ENCODE measurements around the gene SLC2A5. TPM values are rescaled to one million over a fixed set of nuclear protein-coding genes. Genes with fewer than 3 reads are reported as not detected.
"Not testable (repeated sequence)": the region's sequence is repeated elsewhere in the genome, so short reads cannot be mapped to it uniquely, and the experiment has no call there.

SLC2A5 gene
- total and polyA plus RNA-seq, 8 donors: 0.19 to 6.4 (median 2.7) TPM; not detected in 3

DNA sequence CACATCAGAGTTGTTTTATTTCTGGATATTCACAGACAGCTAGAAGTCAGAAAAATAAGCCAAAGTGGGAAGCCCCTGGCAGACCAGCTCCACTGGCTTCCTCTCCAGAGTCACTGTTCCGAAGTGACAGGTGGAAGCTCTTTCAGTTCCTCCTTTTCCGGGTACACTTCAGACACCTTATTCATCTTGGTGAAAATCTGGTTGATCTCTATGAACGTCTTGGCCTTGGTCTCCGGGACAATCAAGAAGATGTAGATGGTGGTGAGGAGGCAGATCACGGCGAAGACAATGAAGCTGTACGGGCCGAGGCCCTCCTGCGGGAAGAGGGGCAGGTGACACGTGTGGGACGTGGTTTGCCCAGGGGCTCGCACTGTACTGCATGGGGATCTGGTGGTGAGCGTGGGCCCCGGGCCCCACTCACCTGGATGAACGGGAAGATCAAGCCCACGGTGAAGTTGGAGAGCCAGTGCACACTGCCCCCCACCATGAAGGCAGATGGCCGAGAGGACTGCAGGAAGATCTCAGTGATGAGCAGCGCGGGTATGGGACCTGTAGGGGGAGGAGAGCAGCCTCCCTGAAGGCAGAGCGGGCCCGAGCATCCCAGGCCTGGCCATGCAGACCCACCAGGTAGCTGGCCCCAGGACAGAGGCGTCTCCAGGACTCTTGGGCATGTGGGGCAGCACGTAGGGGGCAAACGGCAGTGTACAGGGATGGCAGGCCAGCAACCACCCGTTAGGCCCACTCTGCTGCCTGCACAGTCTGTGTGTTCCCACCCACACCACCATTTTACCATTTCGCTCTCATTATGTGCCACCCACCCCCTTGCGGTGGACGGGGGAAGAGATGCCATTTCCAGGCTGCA, 31.7 kb downstream of the SLC2A5 start:
- WGBS, 5 donors: 85 to 88% (median 86%) methylated on average over 22 to 28 of the region's 28 CpGs

DNA sequence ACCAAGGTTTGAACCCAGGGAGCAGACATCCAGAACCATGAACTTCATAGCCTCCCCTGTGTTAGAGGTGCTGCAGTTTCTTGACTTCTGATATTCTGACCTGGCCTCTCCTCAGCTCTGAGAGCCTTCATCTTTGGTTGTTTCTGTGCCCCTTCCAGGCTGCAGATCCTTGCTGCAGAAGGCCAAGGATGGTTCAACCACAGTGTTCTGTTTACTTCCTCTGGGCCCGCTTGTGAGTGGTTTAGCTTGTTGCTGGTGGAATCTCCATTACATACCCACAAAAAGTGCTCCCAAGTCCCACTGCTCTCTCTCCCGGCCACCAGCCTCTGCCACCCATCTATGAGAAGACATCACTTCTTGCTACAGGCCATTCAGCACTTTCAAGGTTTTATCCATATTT, 34.2 kb downstream of the SLC2A5 start:
- Histone ChIP-seq H3K4me3 (no peak overlapping the region), H3K27me3 (peaks cover 0 to 25% (median 0%) of the 10 kb centered on the region in 3 donors), H3K9me3 (peaks cover 10 to 34% (median 27%) of the 10 kb centered on the region in 4 donors), H3K4me1 (peaks cover 0 to 8% (median 2%) of the 10 kb centered on the region in 4 donors), H3K27ac (no peak overlapping the region), H3K36me3 (no peaks in the 10 kb centered on the region)
- 92 to 100% (median 94%) methylated on average over 2 of the region's 2 CpGs for WGBS, 5 donors
- no peak for DNase-seq
- TF ChIP-seq, protein P1, sequence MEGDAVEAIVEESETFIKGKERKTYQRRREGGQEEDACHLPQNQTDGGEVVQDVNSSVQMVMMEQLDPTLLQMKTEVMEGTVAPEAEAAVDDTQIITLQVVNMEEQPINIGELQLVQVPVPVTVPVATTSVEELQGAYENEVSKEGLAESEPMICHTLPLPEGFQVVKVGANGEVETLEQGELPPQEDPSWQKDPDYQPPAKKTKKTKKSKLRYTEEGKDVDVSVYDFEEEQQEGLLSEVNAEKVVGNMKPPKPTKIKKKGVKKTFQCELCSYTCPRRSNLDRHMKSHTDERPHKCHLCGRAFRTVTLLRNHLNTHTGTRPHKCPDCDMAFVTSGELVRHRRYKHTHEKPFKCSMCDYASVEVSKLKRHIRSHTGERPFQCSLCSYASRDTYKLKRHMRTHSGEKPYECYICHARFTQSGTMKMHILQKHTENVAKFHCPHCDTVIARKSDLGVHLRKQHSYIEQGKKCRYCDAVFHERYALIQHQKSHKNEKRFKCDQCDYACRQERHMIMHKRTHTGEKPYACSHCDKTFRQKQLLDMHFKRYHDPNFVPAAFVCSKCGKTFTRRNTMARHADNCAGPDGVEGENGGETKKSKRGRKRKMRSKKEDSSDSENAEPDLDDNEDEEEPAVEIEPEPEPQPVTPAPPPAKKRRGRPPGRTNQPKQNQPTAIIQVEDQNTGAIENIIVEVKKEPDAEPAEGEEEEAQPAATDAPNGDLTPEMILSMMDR (IDR thresholded peaks at IDR 0.05): no peak
- TF ChIP-seq POLR2A (IDR thresholded peaks at IDR 0.05): no peak
- TF ChIP-seq EP300 (IDR thresholded peaks at IDR 0.05): no peak
- TF ChIP-seq POLR2AphosphoS5 (IDR thresholded peaks at IDR 0.05): no peak
- intact Hi-C loops (cut with DNase I; ENCODE audit: low total_unique reads): no loop called here

More for the DNA sequence above, 31.7 kb downstream of the SLC2A5 start:
- Histone ChIP-seq H3K27ac (no peak overlapping the region), H3K9me3 (peaks cover 6 to 20% (median 15%) of the 10 kb centered on the region in 4 donors), H3K27me3 (peaks cover 0 to 27% (median 0%) of the 10 kb centered on the region in 3 donors), H3K36me3 (no peaks in the 10 kb centered on the region), H3K4me1 (peaks cover 0 to 8% (median 2%) of the 10 kb centered on the region in 4 donors), H3K4me3 (no peak overlapping the region)
- TF ChIP-seq POLR2A (IDR thresholded peaks at IDR 0.05): no peak
- TF ChIP-seq POLR2AphosphoS5 (IDR thresholded peaks at IDR 0.05): no peak
- TF ChIP-seq EP300 (IDR thresholded peaks at IDR 0.05): no peak
- TF ChIP-seq, protein P1 (IDR thresholded peaks at IDR 0.05): no peak
- DNase-seq: no peak
- intact Hi-C loops (cut with DNase I; ENCODE audit: low total_unique reads): no loop called here

DNA sequence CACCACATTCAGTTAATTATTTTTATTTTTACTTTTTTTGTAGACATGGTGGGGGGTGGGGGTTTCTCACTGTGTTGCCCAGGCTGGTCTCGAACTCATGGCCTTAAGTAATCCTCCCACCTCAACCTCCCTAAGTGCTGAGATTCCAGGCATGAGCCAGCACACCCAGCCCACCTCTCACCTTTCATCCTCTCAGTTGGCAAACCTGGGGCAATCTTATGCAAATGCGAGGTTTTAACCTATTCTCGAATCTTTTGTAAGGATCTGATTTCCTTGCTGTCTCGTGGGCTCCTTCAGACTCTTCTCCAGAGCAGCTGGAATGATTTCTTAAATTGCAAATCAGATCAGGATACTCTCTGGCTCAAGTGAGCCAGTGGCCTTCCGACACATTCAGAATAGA, 36.1 kb downstream of the SLC2A5 start:
- no peak for DNase-seq
- no peaks in the 10 kb centered on the region for H3K36me3 ChIP-seq
- no peaks in the 10 kb centered on the region for H3K4me1 ChIP-seq
- H3K27me3 ChIP-seq: peaks cover 0 to 6% (median 0%) of the 10 kb centered on the region in 3 donors
- no peak overlapping the region for H3K27ac ChIP-seq
- H3K9me3 ChIP-seq: peaks cover 10 to 34% (median 27%) of the 10 kb centered on the region in 4 donors
- 53 to 71% (median 67%) methylated on average over 5 of the region's 5 CpGs for WGBS, 5 donors
- TF ChIP-seq, protein P1 (IDR thresholded peaks at IDR 0.05): no peak
- no peak for TF ChIP-seq EP300 (IDR thresholded peaks at IDR 0.05)
- TF ChIP-seq POLR2A (IDR thresholded peaks at IDR 0.05): no peak
- no peak for TF ChIP-seq POLR2AphosphoS5 (IDR thresholded peaks at IDR 0.05)
- intact Hi-C loops (cut with DNase I; ENCODE audit: low total_unique reads): no loop called here
- no peak overlapping the region for H3K4me3 ChIP-seq

DNA sequence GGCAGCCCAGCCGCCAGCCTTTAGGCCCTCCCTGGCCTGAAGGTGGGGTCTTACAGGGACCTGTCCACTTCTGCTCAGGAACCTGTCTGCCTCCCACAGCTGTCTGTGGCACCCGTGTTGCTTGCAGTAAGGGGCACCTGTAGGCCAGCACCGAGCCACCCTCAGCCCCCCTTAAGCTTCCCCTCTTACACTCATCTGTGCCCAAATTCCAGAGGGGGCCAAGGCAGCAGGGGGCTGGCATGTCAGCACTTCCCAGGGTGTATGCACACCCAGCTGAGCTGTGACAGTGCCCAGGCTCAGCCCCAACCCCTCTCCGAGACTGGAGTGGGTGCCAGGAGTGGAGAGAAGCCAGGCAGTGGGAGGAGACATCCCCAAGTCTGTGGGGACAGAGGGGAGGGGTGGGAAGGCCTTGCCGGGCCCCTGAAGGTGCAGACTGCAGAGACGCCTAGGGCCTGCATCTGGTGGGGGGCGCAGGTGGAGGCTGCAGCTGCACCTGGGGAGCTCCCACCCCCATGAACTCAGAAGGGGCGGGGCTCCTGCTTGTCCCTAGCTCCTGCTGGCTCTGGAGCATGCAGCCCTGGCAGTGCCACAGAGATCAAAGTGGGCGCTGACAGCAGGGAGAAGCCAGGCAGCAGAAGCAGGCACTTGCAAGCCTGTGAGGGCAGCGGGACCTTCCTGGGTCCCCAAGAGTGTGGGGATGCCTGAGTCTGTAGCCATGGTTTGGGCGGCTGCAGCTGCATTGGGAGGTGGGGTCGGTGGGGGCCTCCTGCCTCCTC, 37.8 kb downstream of the SLC2A5 start:
- H3K9me3 ChIP-seq: peaks cover 10 to 34% (median 27%) of the 10 kb centered on the region in 4 donors
- intact Hi-C loops (cut with DNase I; ENCODE audit: low total_unique reads): no loop called here
- no peaks in the 10 kb centered on the region for H3K4me1 ChIP-seq
- H3K4me3 ChIP-seq: no peak overlapping the region
- TF ChIP-seq EP300 (IDR thresholded peaks at IDR 0.05) (no peak), POLR2AphosphoS5 (IDR thresholded peaks at IDR 0.05) (no peak), POLR2A (IDR thresholded peaks at IDR 0.05) (no peak)
- TF ChIP-seq, protein P1 (IDR thresholded peaks at IDR 0.05): no peak
- H3K27me3 ChIP-seq: no peaks in the 10 kb centered on the region
- DNase-seq: no peak
- WGBS, 5 donors: 80 to 85% (median 81%) methylated on average over 9 to 12 of the region's 12 CpGs
- H3K36me3 ChIP-seq: no peaks in the 10 kb centered on the region
- H3K27ac ChIP-seq: no peak overlapping the region

DNA sequence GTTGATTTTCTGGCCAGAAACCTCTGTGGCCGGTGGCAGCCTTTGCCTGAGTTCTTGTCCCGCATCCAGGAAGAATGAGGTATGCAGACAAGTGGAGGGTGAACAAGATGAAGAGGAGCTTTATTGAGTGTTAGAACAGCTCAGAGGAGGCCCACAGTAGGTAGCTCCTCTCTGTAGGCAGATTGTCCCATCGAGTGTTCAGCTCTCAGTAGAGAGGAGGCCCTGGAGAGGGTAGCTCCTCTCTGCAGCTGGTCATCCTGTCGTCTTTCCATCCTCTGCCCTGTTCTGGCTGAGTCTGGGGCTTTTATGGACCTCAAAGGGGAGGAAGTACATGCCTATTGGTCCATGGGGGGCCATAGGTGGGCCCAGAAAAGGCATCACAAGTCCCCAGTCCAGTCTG, 38.4 kb downstream of the SLC2A5 start:
- WGBS, 5 donors: 66 to 90% (median 77%) methylated on average over 4 of the region's 4 CpGs
- not testable (repeated sequence) for H3K4me3 ChIP-seq, H3K27ac ChIP-seq

More for the DNA sequence above, 38.4 kb downstream of the SLC2A5 start:
- H3K4me1 ChIP-seq; intact Hi-C loops (cut with DNase I; ENCODE audit: low total_unique reads); H3K36me3 ChIP-seq; H3K27me3 ChIP-seq; DNase-seq: not testable (repeated sequence)
- peaks cover 10 to 34% (median 26%) of the 10 kb centered on the region in 4 donors for H3K9me3 ChIP-seq
